Activated CD4-positive, alpha-beta memory T cell treated with anti-CD3 and anti-CD28 coated beads for 36 hours (primary cell): ENCODE data around the gene AQP12A. TPM values are rescaled to one million over a fixed set of nuclear protein-coding genes. Genes with fewer than 3 reads are reported as not detected.
"Not testable (repeated sequence)": the region's sequence is repeated elsewhere in the genome, so short reads cannot be mapped to it uniquely, and the experiment has no call there.

Source experiments
- CTCF ChIA-PET: fragments of 350-600 bp; sonication (Branson Sonifier 250); formaldehyde crosslinking; loops from one replicate; lab custom pipeline; 2021; ENCODE audit warnings: antibody characterized with exemption, inconsistent platforms; lab: Charles Lee
- POLR2A ChIA-PET: fragments of 350-600 bp; sonication (Branson Sonifier 250); formaldehyde crosslinking; loops from one replicate; lab custom pipeline; 2021; ENCODE audit warnings: antibody characterized with exemption; lab: Charles Lee
- DNase-seq: peaks from one replicate; pipeline ENCODE4 v3.0.0-alpha.2; 2020
- H3K27ac Mint-ChIP-seq: one replicate; pipeline ENCODE4 v1.8.0; 2021; ENCODE audit warnings: mixed read lengths
- H3K27me3 Mint-ChIP-seq: one replicate; pipeline ENCODE4 v1.8.0; 2021; ENCODE audit warnings: mixed read lengths
- H3K36me3 Mint-ChIP-seq: one replicate; pipeline ENCODE4 v1.8.0; 2021; ENCODE audit warnings: mixed read lengths
- H3K4me1 Mint-ChIP-seq: one replicate; pipeline ENCODE4 v1.8.0; 2021; ENCODE audit warnings: low read depth, mixed read lengths
- H3K4me3 Mint-ChIP-seq: one replicate; pipeline ENCODE4 v1.8.0; 2021; ENCODE audit warnings: mild to moderate bottlenecking, mixed read lengths
- H3K9me3 Mint-ChIP-seq: one replicate; pipeline ENCODE4 v1.8.0; 2021; ENCODE audit warnings: mixed read lengths
- intact Hi-C: fragments of 100-400 bp; cut with micrococcal nuclease; formaldehyde crosslinking; loops from one replicate; pipeline ENCODE4 v1.15.1; 2023
- total RNA-seq, 2 experiments: library from RNA; stranded (reverse); gene quantifications; one replicate each; pipeline ENCODE4 v1.2.3, GENCODE V29; 2021

Gene AQP12A
- total RNA-seq, 2 experiments from 2014 or later, result not detected

- H3K27me3 Mint-ChIP-seq, result peaks cover 17% of the 10 kb centered on the region
Measured at GRCh38 chr2:240670402-240670801, 21.3 kb upstream of the AQP12A start.

GRCh38 chr2:240670950-240671349 lies 20.7 kb upstream of the AQP12A start:
- H3K4me3 Mint-ChIP-seq, result no peak overlapping the region
- no peak overlapping the region for H3K27ac Mint-ChIP-seq
- intact Hi-C loops, result no loop called here
- ChIA-PET CTCF (no interaction called here), POLR2A (no interaction called here)
- no peaks in the 10 kb centered on the region for H3K36me3 Mint-ChIP-seq
- peaks cover 17% of the 10 kb centered on the region for H3K27me3 Mint-ChIP-seq
- no peak for DNase-seq
- no peaks in the 10 kb centered on the region for H3K9me3 Mint-ChIP-seq
- no peaks in the 10 kb centered on the region for H3K4me1 Mint-ChIP-seq

More at GRCh38 chr2:240670402-240670801, 21.3 kb upstream of the AQP12A start:
- CTCF ChIA-PET, result interaction anchor here (0.9 kb wide), 1 partner anchor 11 kb away, joined by 3 read pairs; no protein-coding TSS in a partner anchor
- Mint-ChIP-seq H3K4me1 (no peaks in the 10 kb centered on the region), H3K27ac (no peak overlapping the region), H3K9me3 (peaks cover under 1% of the 10 kb centered on the region), H3K36me3 (no peaks in the 10 kb centered on the region), H3K4me3 (no peak overlapping the region)
- DNase-seq, result no peak
- intact Hi-C loops, result no loop called here
- POLR2A ChIA-PET, result no interaction called here

GRCh38 chr2:240672076-240672700 lies 19.5 kb upstream of the AQP12A start:
- Mint-ChIP-seq H3K27ac (no peak overlapping the region), H3K27me3 (peaks cover 12% of the 10 kb centered on the region), H3K9me3 (no peaks in the 10 kb centered on the region), H3K36me3 (no peaks in the 10 kb centered on the region), H3K4me1 (no peaks in the 10 kb centered on the region), H3K4me3 (no peak overlapping the region)
- CTCF ChIA-PET, result no interaction called here
- no peak for DNase-seq
- POLR2A ChIA-PET, result no interaction called here
- intact Hi-C loops, result no loop called here

- intact Hi-C loops, result no loop called here
- H3K27me3 Mint-ChIP-seq, result peaks cover 9% of the 10 kb centered on the region
- H3K9me3 Mint-ChIP-seq, result no peaks in the 10 kb centered on the region
- H3K27ac Mint-ChIP-seq, result no peak overlapping the region
- CTCF ChIA-PET, result no interaction called here
- H3K36me3 Mint-ChIP-seq, result no peaks in the 10 kb centered on the region
- POLR2A ChIA-PET, result no interaction called here
- no peaks in the 10 kb centered on the region for H3K4me1 Mint-ChIP-seq
- H3K4me3 Mint-ChIP-seq, result no peak overlapping the region
- no peak for DNase-seq
Measured at GRCh38 chr2:240672701-240673190, 18.9 kb upstream of the AQP12A start.

DNA sequence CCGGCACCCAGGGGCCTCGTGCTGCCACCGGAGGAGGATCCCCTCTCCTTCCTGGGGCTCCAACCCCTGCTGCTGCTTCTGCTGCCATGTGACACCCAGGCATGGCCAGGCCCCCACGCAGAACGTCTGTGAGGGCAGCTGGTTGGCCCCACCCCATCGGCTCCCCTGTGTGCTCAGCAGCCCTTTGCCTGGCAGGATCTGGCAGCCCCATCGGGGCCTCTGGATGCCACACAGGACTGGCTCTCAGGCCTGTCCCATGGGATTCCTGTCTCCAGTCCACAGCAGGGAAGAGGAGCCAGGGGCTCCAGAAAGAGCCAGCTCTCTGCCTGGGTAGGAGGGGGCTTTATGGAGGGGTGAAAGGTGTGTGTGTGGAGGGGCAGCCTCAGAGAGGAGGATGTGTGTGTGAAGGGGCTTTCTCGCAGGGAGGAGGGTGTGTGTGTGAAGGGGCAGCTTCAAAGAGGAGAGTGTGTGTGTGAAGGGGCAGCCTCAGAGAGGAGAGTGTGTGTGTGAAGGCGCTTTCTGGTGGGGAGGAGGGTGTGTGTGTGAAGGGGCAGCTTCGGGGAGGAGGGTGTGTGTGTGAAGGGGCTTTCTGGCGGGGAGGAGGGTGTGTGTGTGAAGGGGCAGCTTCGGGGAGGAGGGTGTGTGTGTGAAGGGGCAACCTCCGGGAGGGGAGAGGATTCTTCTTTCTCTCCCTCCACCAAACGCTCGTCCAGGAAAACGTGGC lies 17.0 kb upstream of the AQP12A start:
- intact Hi-C loops, H3K27me3 Mint-ChIP-seq, H3K9me3 Mint-ChIP-seq, H3K4me3 Mint-ChIP-seq, DNase-seq, H3K36me3 Mint-ChIP-seq, POLR2A ChIA-PET, CTCF ChIA-PET, H3K27ac Mint-ChIP-seq, H3K4me1 Mint-ChIP-seq: not testable (repeated sequence)

GRCh38 chr2:240675345-240675744 lies 16.3 kb upstream of the AQP12A start:
- H3K27me3 Mint-ChIP-seq, CTCF ChIA-PET, DNase-seq, H3K4me3 Mint-ChIP-seq, H3K4me1 Mint-ChIP-seq, H3K36me3 Mint-ChIP-seq, POLR2A ChIA-PET, H3K9me3 Mint-ChIP-seq, intact Hi-C loops, H3K27ac Mint-ChIP-seq: not testable (repeated sequence)

DNA sequence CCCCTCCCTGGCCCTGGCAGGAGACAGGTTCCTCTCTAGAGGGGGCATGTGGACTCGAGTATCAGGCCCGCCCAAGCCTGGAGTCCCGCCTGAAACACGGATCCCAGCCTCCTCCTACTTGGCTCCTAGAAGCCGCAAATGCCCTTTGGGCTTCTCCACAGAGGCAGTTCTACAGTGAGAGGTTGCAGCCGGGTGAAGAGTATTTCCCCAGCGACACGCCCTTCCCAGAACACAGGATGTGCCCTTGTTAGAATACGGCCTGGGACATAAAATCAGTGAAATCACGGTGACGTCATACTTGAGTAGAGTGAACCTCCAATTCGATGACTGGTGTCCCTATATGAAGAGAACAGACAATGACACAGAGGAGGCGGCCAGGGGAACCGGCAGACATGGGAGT lies 13.6 kb upstream of the AQP12A start:
- intact Hi-C loops, CTCF ChIA-PET, H3K27ac Mint-ChIP-seq, H3K4me3 Mint-ChIP-seq, DNase-seq, H3K4me1 Mint-ChIP-seq, H3K27me3 Mint-ChIP-seq, POLR2A ChIA-PET, H3K9me3 Mint-ChIP-seq, H3K36me3 Mint-ChIP-seq: not testable (repeated sequence)

GRCh38 chr2:240678909-240679308 lies 12.8 kb upstream of the AQP12A start:
- H3K27me3 Mint-ChIP-seq, POLR2A ChIA-PET, H3K4me1 Mint-ChIP-seq, H3K27ac Mint-ChIP-seq, DNase-seq, CTCF ChIA-PET, H3K9me3 Mint-ChIP-seq, intact Hi-C loops, H3K4me3 Mint-ChIP-seq, H3K36me3 Mint-ChIP-seq: not testable (repeated sequence)

DNA sequence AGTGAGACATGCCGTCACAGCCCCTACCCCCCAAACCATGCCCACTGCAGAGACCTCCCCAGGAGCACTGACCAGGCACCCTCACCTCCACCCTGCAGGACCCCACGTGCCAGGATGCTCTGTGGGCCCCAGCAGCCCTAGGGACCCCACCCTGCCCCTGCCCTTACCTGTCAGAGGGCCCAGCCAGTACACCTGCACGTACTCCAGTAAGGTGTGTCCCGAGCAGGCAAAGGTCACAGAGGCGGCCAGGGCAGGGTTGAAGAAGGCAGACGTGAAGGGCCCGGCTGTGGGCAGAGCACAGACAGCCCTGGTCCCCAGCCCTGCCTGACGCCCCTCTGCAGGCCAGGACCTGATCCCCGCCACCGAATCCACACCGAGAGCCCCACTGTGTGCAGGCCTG lies 11.5 kb upstream of the AQP12A start:
- H3K36me3 Mint-ChIP-seq, CTCF ChIA-PET, H3K9me3 Mint-ChIP-seq: not testable (repeated sequence)

GRCh38 chr2:240682431-240683224 lies 9.0 kb upstream of the AQP12A start, which contains the start of gene AQP12B:
Gene AQP12B, minus strand, starts transcription at chr2:240682885. Its CDS starts 48 bp downstream, at chr2:240682837.
- H3K36me3 Mint-ChIP-seq, H3K27ac Mint-ChIP-seq, DNase-seq, H3K9me3 Mint-ChIP-seq, intact Hi-C loops, H3K4me1 Mint-ChIP-seq, H3K27me3 Mint-ChIP-seq, H3K4me3 Mint-ChIP-seq, CTCF ChIA-PET, POLR2A ChIA-PET: not testable (repeated sequence)

More for the DNA sequence above, 11.5 kb upstream of the AQP12A start:
- intact Hi-C loops, H3K27me3 Mint-ChIP-seq, POLR2A ChIA-PET, H3K4me1 Mint-ChIP-seq, H3K4me3 Mint-ChIP-seq, H3K27ac Mint-ChIP-seq, DNase-seq: not testable (repeated sequence)

DNA sequence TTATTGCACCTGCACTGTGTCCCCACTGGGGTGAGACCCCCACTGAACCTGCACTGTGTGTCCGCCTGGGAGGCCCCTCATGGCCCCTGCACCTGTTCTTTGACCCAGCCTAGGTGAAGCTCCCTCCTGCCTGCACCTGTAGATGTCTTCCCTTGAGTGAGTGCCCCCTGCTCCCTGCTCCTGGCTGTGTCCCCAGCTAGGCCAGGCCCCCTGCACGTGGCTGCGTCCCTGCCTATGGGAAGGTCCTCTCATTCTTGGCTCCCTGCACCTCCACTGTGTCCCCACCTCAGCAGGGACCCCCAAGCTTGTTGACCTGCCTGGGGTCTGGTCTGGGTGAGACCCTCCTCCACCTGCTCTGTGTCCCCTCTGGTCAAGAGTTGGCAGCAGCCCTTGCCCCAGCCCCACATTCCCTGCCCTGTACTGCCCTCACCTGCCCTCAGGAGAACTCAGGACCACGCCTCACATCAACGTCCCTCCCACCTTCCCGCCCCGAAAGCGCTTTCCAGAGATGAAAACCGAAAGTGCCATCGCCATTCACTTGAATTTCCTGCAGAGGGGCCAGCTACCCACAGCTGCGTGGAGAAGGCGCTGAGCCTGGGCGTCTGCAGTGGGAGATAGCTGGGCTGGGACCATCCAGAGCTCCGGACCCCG lies 8.2 kb upstream of the AQP12A start:
- CTCF ChIA-PET, H3K4me1 Mint-ChIP-seq, H3K4me3 Mint-ChIP-seq, H3K36me3 Mint-ChIP-seq, POLR2A ChIA-PET, intact Hi-C loops, H3K27me3 Mint-ChIP-seq, H3K27ac Mint-ChIP-seq, H3K9me3 Mint-ChIP-seq, DNase-seq: not testable (repeated sequence)
